IPS-20b (cell line): ENCODE data around the gene HAPLN1.

Experiments used
- H3K27ac ChIP-seq: one replicate; pipeline ENCODE4 v1.5.1; 2013; ENCODE audit warnings: low read length
- H3K27me3 ChIP-seq: 2 replicates; pipeline ENCODE4 v1.6.1; 2013; ENCODE audit warnings: mild to moderate bottlenecking, low read length, inconsistent platforms; ENCODE audit not compliant: insufficient read depth
- H3K36me3 ChIP-seq: 2 replicates; pipeline ENCODE4 v1.6.1; 2013; ENCODE audit warnings: low read depth, mild to moderate bottlenecking, inconsistent platforms, low read length, moderate library complexity; ENCODE audit not compliant: insufficient read depth
- H3K4me1 ChIP-seq: 2 replicates; pipeline ENCODE4 v1.6.1; 2013; ENCODE audit warnings: mild to moderate bottlenecking, control low read depth, inconsistent platforms, low read length, moderate library complexity; ENCODE audit not compliant: insufficient read depth
- H3K4me3 ChIP-seq: 2 replicates; pipeline ENCODE4 v1.5.1; 2013; ENCODE audit warnings: mild to moderate bottlenecking, low read length, inconsistent platforms
- H3K9ac ChIP-seq: 2 replicates; pipeline ENCODE4 v1.6.1; 2013; ENCODE audit warnings: low read depth, mild to moderate bottlenecking, inconsistent platforms, low read length, moderate library complexity
- H3K9me3 ChIP-seq: 2 replicates; pipeline ENCODE4 v1.6.1; 2013; ENCODE audit warnings: mild to moderate bottlenecking, low read depth, low read length, inconsistent platforms; ENCODE audit not compliant: insufficient read depth

Gene HAPLN1

GRCh38 chr5:83715236-83716065, 5.2 kb downstream of the HAPLN1 start:
- no peaks in the 10 kb centered on the region; the same call in 1 of the 2 replicates for H3K27me3 ChIP-seq
- H3K27ac ChIP-seq = no peak overlapping the region
- no peaks in the 10 kb centered on the region for H3K36me3 ChIP-seq
- H3K9ac ChIP-seq = no peak overlapping the region
- no peak overlapping the region for H3K4me3 ChIP-seq
- 0 out of 2 replicates have a peak, but pooled peaks cover 11% of the 10 kb centered on the region for H3K4me1 ChIP-seq
- no peaks in the 10 kb centered on the region for H3K9me3 ChIP-seq

- H3K9me3 ChIP-seq = no peaks in the 10 kb centered on the region
- 0 out of 2 replicates have a peak, but pooled peaks cover 11% of the 10 kb centered on the region for H3K4me1 ChIP-seq
- no peaks in the 10 kb centered on the region for H3K27me3 ChIP-seq
- no peak overlapping the region for H3K27ac ChIP-seq
- H3K36me3 ChIP-seq = no peaks in the 10 kb centered on the region
- H3K9ac ChIP-seq = no peak overlapping the region
- no peak overlapping the region for H3K4me3 ChIP-seq
These were observed 5.8 kb downstream of the HAPLN1 start for GRCh38 chr5:83714810-83715209.

GRCh38 chr5:83711982-83712601, 8.6 kb downstream of the HAPLN1 start:
- Histone ChIP-seq H3K4me1 (0 out of 2 replicates have a peak, but pooled peaks cover 11% of the 10 kb centered on the region), H3K36me3 (no peaks in the 10 kb centered on the region), H3K4me3 (no peak overlapping the region), H3K27ac (no peak overlapping the region), H3K9me3 (no peaks in the 10 kb centered on the region), H3K9ac (no peak overlapping the region), H3K27me3 (no peaks in the 10 kb centered on the region)

GRCh38 chr5:83709973-83710372, 10.7 kb downstream of the HAPLN1 start:
- H3K4me1 ChIP-seq = 0 out of 2 replicates have a peak, but pooled peaks cover 4% of the 10 kb centered on the region
- H3K36me3 ChIP-seq = no peaks in the 10 kb centered on the region
- no peaks in the 10 kb centered on the region for H3K27me3 ChIP-seq
- no peak overlapping the region for H3K27ac ChIP-seq
- no peak overlapping the region for H3K9ac ChIP-seq
- H3K9me3 ChIP-seq = no peaks in the 10 kb centered on the region
- H3K4me3 ChIP-seq = no peak overlapping the region

GRCh38 chr5:83708170-83708569, 12.5 kb downstream of the HAPLN1 start:
- no peaks in the 10 kb centered on the region for H3K36me3 ChIP-seq
- H3K9me3 ChIP-seq = 0 out of 2 replicates have a peak, but pooled peaks cover 5% of the 10 kb centered on the region
- no peak overlapping the region for H3K4me3 ChIP-seq
- no peak overlapping the region for H3K9ac ChIP-seq
- H3K4me1 ChIP-seq = no peaks in the 10 kb centered on the region
- H3K27me3 ChIP-seq = no peaks in the 10 kb centered on the region
- H3K27ac ChIP-seq = no peak overlapping the region

- no peaks in the 10 kb centered on the region for H3K36me3 ChIP-seq
- no peak overlapping the region for H3K4me3 ChIP-seq
- no peak overlapping the region for H3K9ac ChIP-seq
- 0 out of 2 replicates have a peak, but pooled peaks cover 5% of the 10 kb centered on the region for H3K9me3 ChIP-seq
- no peaks in the 10 kb centered on the region for H3K4me1 ChIP-seq
- no peak overlapping the region for H3K27ac ChIP-seq
- H3K27me3 ChIP-seq = no peaks in the 10 kb centered on the region
These were observed 17.6 kb downstream of the HAPLN1 start for GRCh38 chr5:83703059-83703458.

GRCh38 chr5:83701886-83702285, 18.8 kb downstream of the HAPLN1 start:
- no peak overlapping the region for H3K9ac ChIP-seq
- H3K9me3 ChIP-seq = 0 out of 2 replicates have a peak, but pooled peaks cover 5% of the 10 kb centered on the region
- H3K27me3 ChIP-seq = no peaks in the 10 kb centered on the region
- no peaks in the 10 kb centered on the region for H3K36me3 ChIP-seq
- H3K27ac ChIP-seq = no peak overlapping the region
- H3K4me1 ChIP-seq = no peaks in the 10 kb centered on the region; the same call in 1 of the 2 replicates
- no peak overlapping the region for H3K4me3 ChIP-seq

- no peak overlapping the region for H3K9ac ChIP-seq
- no peaks in the 10 kb centered on the region for H3K4me1 ChIP-seq
- no peaks in the 10 kb centered on the region for H3K36me3 ChIP-seq
- no peak overlapping the region for H3K4me3 ChIP-seq
- H3K9me3 ChIP-seq = no peaks in the 10 kb centered on the region
- H3K27ac ChIP-seq = no peak overlapping the region
- H3K27me3 ChIP-seq = no peaks in the 10 kb centered on the region
These were observed 30.8 kb downstream of the HAPLN1 start for GRCh38 chr5:83689881-83690280.

GRCh38 chr5:83688281-83688680, 32.4 kb downstream of the HAPLN1 start:
- H3K27me3 ChIP-seq = no peaks in the 10 kb centered on the region
- H3K4me3 ChIP-seq = no peak overlapping the region
- peaks cover 12% of the 10 kb centered on the region for H3K4me1 ChIP-seq
- H3K9ac ChIP-seq = no peak overlapping the region
- H3K27ac ChIP-seq = no peak overlapping the region
- no peaks in the 10 kb centered on the region for H3K36me3 ChIP-seq
- no peaks in the 10 kb centered on the region for H3K9me3 ChIP-seq

GRCh38 chr5:83687124-83687619, 33.5 kb downstream of the HAPLN1 start:
- Histone ChIP-seq H3K9ac (no peak overlapping the region), H3K27ac (no peak overlapping the region), H3K4me1 (peaks cover 17% of the 10 kb centered on the region), H3K4me3 (no peak overlapping the region), H3K36me3 (no peaks in the 10 kb centered on the region), H3K9me3 (no peaks in the 10 kb centered on the region), H3K27me3 (no peaks in the 10 kb centered on the region)

- Histone ChIP-seq H3K9ac (no peak overlapping the region), H3K27ac (no peak overlapping the region), H3K9me3 (no peaks in the 10 kb centered on the region), H3K36me3 (no peaks in the 10 kb centered on the region), H3K4me1 (peaks cover 17% of the 10 kb centered on the region), H3K27me3 (no peaks in the 10 kb centered on the region), H3K4me3 (no peak overlapping the region)
These were observed 34.4 kb downstream of the HAPLN1 start for GRCh38 chr5:83686251-83686650.

GRCh38 chr5:83683836-83684235, 36.8 kb downstream of the HAPLN1 start:
- no peak overlapping the region for H3K27ac ChIP-seq
- H3K27me3 ChIP-seq = no peaks in the 10 kb centered on the region
- no peak overlapping the region for H3K4me3 ChIP-seq
- H3K9me3 ChIP-seq = no peaks in the 10 kb centered on the region
- peaks cover 17% of the 10 kb centered on the region for H3K4me1 ChIP-seq
- no peaks in the 10 kb centered on the region for H3K36me3 ChIP-seq
- no peak overlapping the region for H3K9ac ChIP-seq
